ENCODE results near the gene DCK. TPM values are rescaled to one million over a fixed set of nuclear protein-coding genes. Genes with fewer than 3 reads are reported as not detected.

DCK gene
- total and polyA plus RNA-seq, 8 donors: 17.5 to 34.7 (median 31.8) TPM

DNA sequence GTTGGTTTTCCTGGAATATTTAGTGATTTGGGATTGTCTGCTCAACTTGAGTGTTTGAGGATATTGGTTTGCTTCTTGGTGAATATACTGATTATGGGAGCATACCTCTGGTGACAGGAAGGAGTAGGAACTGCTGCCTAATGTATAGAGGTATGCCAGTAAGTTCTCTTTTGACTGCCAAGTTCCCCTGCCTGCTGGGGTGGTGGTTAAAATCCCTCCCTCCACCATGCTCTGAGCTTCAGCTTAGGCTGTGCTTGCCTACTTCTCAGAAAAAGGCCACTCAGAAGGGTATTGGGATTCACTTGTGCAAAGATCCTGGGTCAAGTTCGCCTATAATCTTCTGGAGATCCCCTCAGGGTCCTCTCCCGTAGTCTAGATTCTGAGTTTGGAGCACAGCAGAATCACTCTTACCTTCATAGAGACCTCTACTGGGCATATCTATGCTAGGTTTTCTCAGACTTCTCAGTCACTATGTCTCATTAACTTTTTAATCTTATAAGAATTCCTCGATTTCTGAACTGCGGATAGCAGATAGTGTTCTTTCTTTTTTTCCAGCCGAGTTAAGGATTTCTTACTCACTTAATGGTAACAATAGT, 44.7 kb upstream of the DCK start:
- Histone ChIP-seq H3K4me3 (no peak overlapping the region), H3K27me3 (no peaks in the 10 kb centered on the region), H3K36me3 (no peaks in the 10 kb centered on the region), H3K4me1 (peaks cover 0 to 39% of the 10 kb centered on the region in 2 donors), H3K9me3 (no peaks in the 10 kb centered on the region), H3K27ac (no peak overlapping the region)
- intact Hi-C loops (cut with DNase I): no loop called here
- TF ChIP-seq, protein P1, sequence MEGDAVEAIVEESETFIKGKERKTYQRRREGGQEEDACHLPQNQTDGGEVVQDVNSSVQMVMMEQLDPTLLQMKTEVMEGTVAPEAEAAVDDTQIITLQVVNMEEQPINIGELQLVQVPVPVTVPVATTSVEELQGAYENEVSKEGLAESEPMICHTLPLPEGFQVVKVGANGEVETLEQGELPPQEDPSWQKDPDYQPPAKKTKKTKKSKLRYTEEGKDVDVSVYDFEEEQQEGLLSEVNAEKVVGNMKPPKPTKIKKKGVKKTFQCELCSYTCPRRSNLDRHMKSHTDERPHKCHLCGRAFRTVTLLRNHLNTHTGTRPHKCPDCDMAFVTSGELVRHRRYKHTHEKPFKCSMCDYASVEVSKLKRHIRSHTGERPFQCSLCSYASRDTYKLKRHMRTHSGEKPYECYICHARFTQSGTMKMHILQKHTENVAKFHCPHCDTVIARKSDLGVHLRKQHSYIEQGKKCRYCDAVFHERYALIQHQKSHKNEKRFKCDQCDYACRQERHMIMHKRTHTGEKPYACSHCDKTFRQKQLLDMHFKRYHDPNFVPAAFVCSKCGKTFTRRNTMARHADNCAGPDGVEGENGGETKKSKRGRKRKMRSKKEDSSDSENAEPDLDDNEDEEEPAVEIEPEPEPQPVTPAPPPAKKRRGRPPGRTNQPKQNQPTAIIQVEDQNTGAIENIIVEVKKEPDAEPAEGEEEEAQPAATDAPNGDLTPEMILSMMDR (IDR thresholded peaks at IDR 0.05): no peak
- DNase-seq: no peak
- ATAC-seq: peak; percentile 64

DNA sequence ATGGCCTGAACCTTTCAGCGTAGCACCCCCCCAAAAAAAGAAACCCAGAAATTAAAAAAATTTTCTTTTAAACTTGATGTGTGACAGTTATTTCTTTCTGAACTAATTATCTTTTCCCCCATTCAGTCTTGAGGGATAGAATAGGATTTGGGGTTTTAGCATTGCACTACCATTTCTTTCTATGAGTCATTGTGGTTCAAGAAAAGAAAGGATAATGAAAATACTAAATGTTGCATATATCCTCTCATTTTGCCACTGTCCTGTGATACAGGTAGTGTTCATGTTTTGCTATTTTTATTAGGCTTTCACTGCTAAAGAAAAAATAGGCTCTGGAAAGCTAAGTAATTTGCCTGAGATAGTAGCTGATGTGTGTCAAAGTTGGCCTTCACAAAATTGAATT, 39.4 kb upstream of the DCK start:
- DNase-seq (no peak), ATAC-seq (no peak)
- H3K36me3 ChIP-seq: no peaks in the 10 kb centered on the region
- no peaks in the 10 kb centered on the region for H3K27me3 ChIP-seq
- peak overlapping the region in 1 of 2 donors; percentile 13 for H3K27ac ChIP-seq
- no peaks in the 10 kb centered on the region for H3K9me3 ChIP-seq
- H3K4me3 ChIP-seq: no peak overlapping the region
- H3K4me1 ChIP-seq: peaks cover 0 to 16% of the 10 kb centered on the region in 2 donors
- intact Hi-C loops (cut with DNase I): no loop called here
- TF ChIP-seq, protein P1 (IDR thresholded peaks at IDR 0.05): no peak

DNA sequence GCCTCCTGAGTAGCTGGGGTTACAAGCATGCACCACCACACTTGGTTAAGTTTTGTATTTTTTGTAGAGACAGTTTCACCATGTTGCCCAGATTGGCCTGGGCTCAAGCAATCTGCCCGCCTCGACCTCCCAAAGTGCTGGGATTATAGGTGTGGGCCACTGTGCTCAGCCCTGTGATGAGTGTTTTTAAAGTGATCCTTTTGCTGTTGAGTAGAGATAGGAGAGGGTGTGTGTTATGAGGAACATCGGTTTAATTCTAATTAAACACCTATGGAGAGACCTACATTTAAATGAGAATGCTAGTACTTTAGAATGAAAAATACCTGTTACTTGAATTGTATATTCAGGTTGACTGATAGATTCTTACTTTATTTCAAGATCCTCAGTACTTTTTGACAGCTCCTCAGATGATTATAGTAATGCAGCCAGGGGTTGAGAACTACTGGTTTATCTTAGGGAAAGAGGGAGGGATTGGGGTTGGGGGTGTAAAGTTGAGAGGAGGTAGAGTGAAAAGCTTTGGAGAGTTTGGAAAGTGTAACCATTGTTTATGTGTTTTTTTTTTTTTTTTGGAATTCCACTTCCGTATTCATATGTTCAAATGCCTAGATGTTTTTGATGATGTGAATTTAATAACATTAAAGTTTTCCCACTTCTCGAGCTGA, 36.8 kb upstream of the DCK start:
- TF ChIP-seq, protein P1 (IDR thresholded peaks at IDR 0.05): no peak
- ATAC-seq (no peak), DNase-seq (no peak)
- Histone ChIP-seq H3K36me3 (peaks cover 0 to 23% of the 10 kb centered on the region in 2 donors), H3K4me3 (no peak overlapping the region), H3K4me1 (peaks cover 0 to 12% of the 10 kb centered on the region in 2 donors), H3K27me3 (no peaks in the 10 kb centered on the region), H3K9me3 (no peaks in the 10 kb centered on the region), H3K27ac (no peak overlapping the region)
- intact Hi-C loops (cut with DNase I): no loop called here

DNA sequence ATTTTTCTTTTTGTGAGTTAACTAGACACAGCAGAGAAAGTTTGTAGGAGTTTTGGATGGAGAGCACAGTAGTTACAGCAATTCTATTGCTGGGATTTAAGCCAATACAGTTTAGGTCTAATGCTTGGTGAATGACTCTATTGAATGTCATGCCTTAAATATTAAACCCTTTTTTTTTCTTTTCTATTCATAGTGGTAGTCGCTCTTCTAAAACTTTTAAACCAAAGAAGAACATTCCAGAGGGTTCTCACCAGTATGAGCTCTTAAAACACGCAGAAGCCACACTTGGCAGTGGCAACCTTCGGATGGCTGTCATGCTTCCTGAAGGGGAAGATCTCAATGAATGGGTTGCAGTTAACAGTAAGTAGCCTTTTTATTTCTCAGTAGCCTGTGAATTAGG, 34.8 kb upstream of the DCK start:
- DNase-seq: no peak
- no peak for ATAC-seq
- Histone ChIP-seq H3K4me3 (no peak overlapping the region), H3K27ac (no peak overlapping the region), H3K9me3 (no peaks in the 10 kb centered on the region), H3K36me3 (peaks cover 0 to 23% of the 10 kb centered on the region in 2 donors), H3K27me3 (no peaks in the 10 kb centered on the region), H3K4me1 (peaks cover 0 to 11% of the 10 kb centered on the region in 2 donors)
- TF ChIP-seq, protein P1 (IDR thresholded peaks at IDR 0.05): no peak
- intact Hi-C loops (cut with DNase I): no loop called here

DNA sequence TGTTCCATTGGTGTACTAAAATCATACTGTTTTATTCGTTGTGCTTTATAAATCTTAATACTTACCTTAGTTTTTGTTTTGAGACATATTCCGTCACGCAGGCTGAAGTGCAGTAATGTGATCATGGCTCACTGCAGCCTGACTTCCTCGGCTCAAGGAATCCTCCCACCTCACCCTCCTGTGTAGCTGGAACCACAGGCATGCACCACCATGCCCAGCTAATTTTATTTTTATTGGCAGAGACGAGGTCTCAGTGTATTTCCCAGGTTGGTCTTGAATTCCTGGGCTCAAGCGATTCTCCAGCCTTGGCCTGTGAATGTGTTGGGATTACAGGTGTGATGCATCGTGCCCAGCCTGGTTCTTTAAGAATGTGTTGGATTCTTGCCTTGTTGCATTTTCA, 24.4 kb upstream of the DCK start:
- TF ChIP-seq, protein P1 (IDR thresholded peaks at IDR 0.05): no peak
- Histone ChIP-seq H3K4me1 (no peaks in the 10 kb centered on the region), H3K4me3 (no peak overlapping the region), H3K36me3 (peaks cover 0 to 11% of the 10 kb centered on the region in 2 donors), H3K27me3 (no peaks in the 10 kb centered on the region), H3K27ac (no peak overlapping the region), H3K9me3 (no peaks in the 10 kb centered on the region)
- ATAC-seq (no peak), DNase-seq (no peak)
- intact Hi-C loops (cut with DNase I): no loop called here

All from left lung (tissue), 10 donors.